K562 (cell line): ENCODE measurements around the gene FKBP9. TPM values are rescaled to one million over a fixed set of nuclear protein-coding genes. Genes with fewer than 3 reads are reported as not detected.

Experiments
- LEF1 ChIP-seq: fragments of 450-650 bp; IDR thresholded peaks from 2 replicates; pipeline ENCODE4 v1.6.1; 2016; ENCODE audit warnings: mild to moderate bottlenecking
- NBN ChIP-seq: fragments of 450-650 bp; IDR thresholded peaks from 2 replicates; pipeline ENCODE4 v1.6.1; 2016; ENCODE audit warnings: low read depth, mild to moderate bottlenecking
- NFYB ChIP-seq: IDR thresholded peaks from 2 replicates; pipeline ENCODE4 v1.6.1; 2011; ENCODE audit warnings: mild to moderate bottlenecking, moderate library complexity; ENCODE audit not compliant: insufficient read length; ENCODE audit errors: extremely low read depth
- PHF8 ChIP-seq: fragments of 200-600 bp; sonication (generic); IDR thresholded peaks from 2 replicates; pipeline ENCODE4 v1.6.1; 2012; ENCODE audit warnings: mixed run types, mild to moderate bottlenecking, inconsistent platforms, low read length, moderate library complexity, borderline replicate concordance
- POLR2A ChIP-seq: fragments of 450-650 bp; conservative IDR thresholded peaks from 2 replicates; pipeline ENCODE4 v1.6.1; 2016
- SMAD3 ChIP-seq: fragments of 450-650 bp; formaldehyde crosslinking; conservative IDR thresholded peaks from 2 replicates; pipeline ENCODE4 v1.4.0; 2020; ENCODE audit warnings: mild to moderate bottlenecking
- SRSF9 ChIP-seq: fragments of 200-400 bp; formaldehyde crosslinking; IDR thresholded peaks from 2 replicates; pipeline ENCODE4 v1.6.1; 2017; ENCODE audit warnings: low read depth, low read length, borderline replicate concordance
- ZFP30 ChIP-seq: fragments of 250-450 bp; sonication (Bioruptor Pico); IDR thresholded peaks from 2 replicates; pipeline ENCODE4 v1.8.0; 2022; ENCODE audit warnings: moderate library complexity, mild to moderate bottlenecking, inconsistent platforms, borderline replicate concordance
- ZNF282 ChIP-seq: sonication (generic); formaldehyde crosslinking; IDR thresholded peaks from 2 replicates; pipeline ENCODE4 v1.8.1; 2023; ENCODE audit warnings: missing genetic modification reagents
- ZNF431 ChIP-seq: sonication (generic); formaldehyde crosslinking; IDR thresholded peaks from 2 replicates; pipeline ENCODE4 v1.8.0; 2022; ENCODE audit warnings: mild to moderate bottlenecking, missing genetic modification reagents
- ZNF778 ChIP-seq: fragments of 450-650 bp; formaldehyde crosslinking; IDR thresholded peaks from 2 replicates; pipeline ENCODE4 v1.4.0; 2020; ENCODE audit warnings: mild to moderate bottlenecking, moderate library complexity
- ZSCAN29 ChIP-seq: fragments of 450-650 bp; IDR thresholded peaks from 2 replicates; pipeline ENCODE4 v1.6.1; 2017
- polyA plus RNA-seq, 8 experiments: library from polyadenylated mRNA; depleted of rRNA in 4 of 8; stranded (reverse) in 5 of 8; unstranded in 3 of 8; fragments of >200 nt; fragmentation: Nextera tagmentation in 2 of 8; fragmentation: Illumina TruSeq in 1 of 8; extraction: Ambion mirVana in 2 of 8; extraction: Trizol in 1 of 8; gene quantifications; 2 replicates each; pipeline versions ENCODE4 v1.2.1 to v1.2.3, GENCODE V29; 2011 to 2014; ENCODE audit warnings: inconsistent platforms in 1 of 8, missing spikeins in 1 of 8
- total RNA-seq, 7 experiments: library from RNA; depleted of rRNA in 6 of 7; stranded (reverse); fragments of >200 nt in 6 of 7; fragmentation: Illumina TruSeq in 2 of 7; extraction: Trizol in 2 of 7; gene quantifications; 2 replicates each; pipeline versions ENCODE4 v1.2.1 to v1.2.3, GENCODE V29; 2011 to 2021; ENCODE audit warnings: low replicate concordance in 1 of 7
- TF ChIP-seq, protein P1 (sequence below): fragments of 250-450 bp; sonication (Bioruptor Pico); IDR thresholded peaks from 2 replicates; pipeline ENCODE4 v1.5.0; 2020; ENCODE audit warnings: mild to moderate bottlenecking, borderline replicate concordance
- TF ChIP-seq, protein P2 (sequence below): fragments of 450-650 bp; formaldehyde crosslinking; IDR thresholded peaks from 2 replicates; pipeline ENCODE4 v1.4.0; 2020; ENCODE audit warnings: mild to moderate bottlenecking, mixed read lengths
- TF ChIP-seq, protein P3 (sequence below): sonication (generic); formaldehyde crosslinking; IDR thresholded peaks from 2 replicates; pipeline ENCODE4 v1.8.1; 2023; ENCODE audit warnings: mild to moderate bottlenecking, missing genetic modification reagents
- TF ChIP-seq, protein P4 (sequence below): fragments of 450-650 bp; formaldehyde crosslinking; IDR thresholded peaks from 2 replicates; pipeline ENCODE4 v1.4.0; 2020; ENCODE audit warnings: mild to moderate bottlenecking
- TF ChIP-seq, protein P5 (sequence below): sonication (generic); formaldehyde crosslinking; IDR thresholded peaks from 2 replicates; pipeline ENCODE4 v1.9.0; 2022; ENCODE audit warnings: mild to moderate bottlenecking, missing genetic modification reagents

Gene FKBP9
- total and polyA plus RNA-seq, 9 of the 15 experiments (the other 6 are each of a cell fraction or from before 2014, with no cell fraction given), result 5.9 to 23.7 (median 15.8) TPM

DNA sequence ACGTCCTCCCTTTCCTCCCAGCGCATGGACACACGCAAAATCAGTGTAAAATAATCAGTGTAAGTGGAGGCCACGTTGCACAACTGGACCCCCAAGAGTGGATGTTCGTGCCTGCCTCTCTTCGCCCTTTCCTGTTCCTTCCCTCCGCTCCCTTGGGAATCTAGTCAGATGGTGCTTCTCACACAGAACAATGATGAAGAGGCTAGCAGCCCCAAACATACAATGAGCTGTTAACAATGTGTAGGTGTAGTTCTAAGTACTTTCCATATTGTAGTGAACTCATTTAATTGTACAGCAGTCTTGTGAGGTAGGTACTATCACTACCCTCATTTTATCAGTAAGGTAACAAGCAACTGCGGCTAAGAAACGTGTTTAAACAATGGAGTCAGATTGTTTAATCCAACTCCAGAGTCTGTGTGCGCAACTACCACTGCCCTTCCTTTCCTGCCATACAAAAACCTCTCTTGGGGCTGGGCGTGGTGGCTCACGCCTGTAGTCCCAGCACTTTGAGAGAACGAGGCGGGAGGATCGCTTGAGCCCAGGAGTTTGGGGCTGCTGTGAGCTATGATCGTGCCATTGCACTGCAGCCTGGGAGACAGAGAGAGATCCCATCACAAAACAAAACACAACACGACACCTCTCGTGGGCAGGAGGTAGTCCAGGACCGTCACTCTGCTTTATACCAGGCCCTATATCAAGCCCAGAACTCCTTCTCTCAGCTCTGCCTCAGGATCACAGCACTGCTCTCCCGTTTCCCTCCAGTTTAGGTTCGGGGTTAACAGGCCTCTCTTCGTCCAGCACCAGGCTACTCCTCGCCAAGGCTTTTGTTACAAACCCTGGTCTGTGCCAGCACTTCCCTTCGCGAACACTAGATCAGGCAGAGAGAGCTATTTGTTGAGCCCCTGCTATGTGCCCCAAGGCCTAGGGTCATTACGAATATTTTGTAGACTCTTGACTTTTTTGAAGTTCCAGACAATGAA, 1.1 kb downstream of the FKBP9 start (continued):
- TF ChIP-seq, protein P1, sequence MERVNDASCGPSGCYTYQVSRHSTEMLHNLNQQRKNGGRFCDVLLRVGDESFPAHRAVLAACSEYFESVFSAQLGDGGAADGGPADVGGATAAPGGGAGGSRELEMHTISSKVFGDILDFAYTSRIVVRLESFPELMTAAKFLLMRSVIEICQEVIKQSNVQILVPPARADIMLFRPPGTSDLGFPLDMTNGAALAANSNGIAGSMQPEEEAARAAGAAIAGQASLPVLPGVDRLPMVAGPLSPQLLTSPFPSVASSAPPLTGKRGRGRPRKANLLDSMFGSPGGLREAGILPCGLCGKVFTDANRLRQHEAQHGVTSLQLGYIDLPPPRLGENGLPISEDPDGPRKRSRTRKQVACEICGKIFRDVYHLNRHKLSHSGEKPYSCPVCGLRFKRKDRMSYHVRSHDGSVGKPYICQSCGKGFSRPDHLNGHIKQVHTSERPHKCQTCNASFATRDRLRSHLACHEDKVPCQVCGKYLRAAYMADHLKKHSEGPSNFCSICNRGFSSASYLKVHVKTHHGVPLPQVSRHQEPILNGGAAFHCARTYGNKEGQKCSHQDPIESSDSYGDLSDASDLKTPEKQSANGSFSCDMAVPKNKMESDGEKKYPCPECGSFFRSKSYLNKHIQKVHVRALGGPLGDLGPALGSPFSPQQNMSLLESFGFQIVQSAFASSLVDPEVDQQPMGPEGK, result no peak
- no peak for TF ChIP-seq ZNF282 (CRISPR knock-in tag)
- TF ChIP-seq, protein P2, sequence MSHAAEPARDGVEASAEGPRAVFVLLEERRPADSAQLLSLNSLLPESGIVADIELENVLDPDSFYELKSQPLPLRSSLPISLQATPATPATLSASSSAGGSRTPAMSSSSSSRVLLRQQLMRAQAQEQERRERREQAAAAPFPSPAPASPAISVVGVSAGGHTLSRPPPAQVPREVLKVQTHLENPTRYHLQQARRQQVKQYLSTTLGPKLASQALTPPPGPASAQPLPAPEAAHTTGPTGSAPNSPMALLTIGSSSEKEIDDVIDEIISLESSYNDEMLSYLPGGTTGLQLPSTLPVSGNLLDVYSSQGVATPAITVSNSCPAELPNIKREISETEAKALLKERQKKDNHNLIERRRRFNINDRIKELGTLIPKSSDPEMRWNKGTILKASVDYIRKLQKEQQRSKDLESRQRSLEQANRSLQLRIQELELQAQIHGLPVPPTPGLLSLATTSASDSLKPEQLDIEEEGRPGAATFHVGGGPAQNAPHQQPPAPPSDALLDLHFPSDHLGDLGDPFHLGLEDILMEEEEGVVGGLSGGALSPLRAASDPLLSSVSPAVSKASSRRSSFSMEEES (CRISPR knock-in tag), result no peak
- no peak for TF ChIP-seq PHF8
- TF ChIP-seq NFYB, result no peak
- TF ChIP-seq LEF1, result no peak
- TF ChIP-seq, protein P3, sequence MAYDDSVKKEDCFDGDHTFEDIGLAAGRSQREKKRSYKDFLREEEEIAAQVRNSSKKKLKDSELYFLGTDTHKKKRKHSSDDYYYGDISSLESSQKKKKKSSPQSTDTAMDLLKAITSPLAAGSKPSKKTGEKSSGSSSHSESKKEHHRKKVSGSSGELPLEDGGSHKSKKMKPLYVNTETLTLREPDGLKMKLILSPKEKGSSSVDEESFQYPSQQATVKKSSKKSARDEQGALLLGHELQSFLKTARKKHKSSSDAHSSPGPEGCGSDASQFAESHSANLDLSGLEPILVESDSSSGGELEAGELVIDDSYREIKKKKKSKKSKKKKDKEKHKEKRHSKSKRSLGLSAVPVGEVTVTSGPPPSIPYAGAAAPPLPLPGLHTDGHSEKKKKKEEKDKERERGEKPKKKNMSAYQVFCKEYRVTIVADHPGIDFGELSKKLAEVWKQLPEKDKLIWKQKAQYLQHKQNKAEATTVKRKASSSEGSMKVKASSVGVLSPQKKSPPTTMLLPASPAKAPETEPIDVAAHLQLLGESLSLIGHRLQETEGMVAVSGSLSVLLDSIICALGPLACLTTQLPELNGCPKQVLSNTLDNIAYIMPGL (CRISPR knock-in tag), result no peak
- no peak for TF ChIP-seq NBN
- TF ChIP-seq ZFP30 (CRISPR knock-in tag), result no peak
- TF ChIP-seq ZNF431 (CRISPR knock-in tag), result no peak
- TF ChIP-seq POLR2A, result no peak
- TF ChIP-seq, protein P4, sequence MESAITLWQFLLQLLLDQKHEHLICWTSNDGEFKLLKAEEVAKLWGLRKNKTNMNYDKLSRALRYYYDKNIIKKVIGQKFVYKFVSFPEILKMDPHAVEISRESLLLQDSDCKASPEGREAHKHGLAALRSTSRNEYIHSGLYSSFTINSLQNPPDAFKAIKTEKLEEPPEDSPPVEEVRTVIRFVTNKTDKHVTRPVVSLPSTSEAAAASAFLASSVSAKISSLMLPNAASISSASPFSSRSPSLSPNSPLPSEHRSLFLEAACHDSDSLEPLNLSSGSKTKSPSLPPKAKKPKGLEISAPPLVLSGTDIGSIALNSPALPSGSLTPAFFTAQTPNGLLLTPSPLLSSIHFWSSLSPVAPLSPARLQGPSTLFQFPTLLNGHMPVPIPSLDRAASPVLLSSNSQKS (CRISPR knock-in tag), result no peak
- TF ChIP-seq ZNF778 (CRISPR knock-in tag), result no peak
- TF ChIP-seq, protein P5, sequence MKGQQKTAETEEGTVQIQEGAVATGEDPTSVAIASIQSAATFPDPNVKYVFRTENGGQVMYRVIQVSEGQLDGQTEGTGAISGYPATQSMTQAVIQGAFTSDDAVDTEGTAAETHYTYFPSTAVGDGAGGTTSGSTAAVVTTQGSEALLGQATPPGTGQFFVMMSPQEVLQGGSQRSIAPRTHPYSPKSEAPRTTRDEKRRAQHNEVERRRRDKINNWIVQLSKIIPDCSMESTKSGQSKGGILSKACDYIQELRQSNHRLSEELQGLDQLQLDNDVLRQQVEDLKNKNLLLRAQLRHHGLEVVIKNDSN, result no peak
- no peak for TF ChIP-seq ZSCAN29
- no peak for TF ChIP-seq SRSF9
- no peak for TF ChIP-seq SMAD3 (CRISPR knock-in tag)
